GM19240 (cell line): ENCODE measurements around the gene DNAJC11.

Experiments
- DNase-seq: peaks from one replicate; pipeline ENCODE4 v3.0.0; 2011; ENCODE audit warnings: low spot score; ENCODE audit not compliant: insufficient read length

DNAJC11 gene

GRCh38 chr1:6625584-6626149 is 75.9 kb downstream of the DNAJC11 start:
- DNase-seq = peak; percentile 43

DNA sequence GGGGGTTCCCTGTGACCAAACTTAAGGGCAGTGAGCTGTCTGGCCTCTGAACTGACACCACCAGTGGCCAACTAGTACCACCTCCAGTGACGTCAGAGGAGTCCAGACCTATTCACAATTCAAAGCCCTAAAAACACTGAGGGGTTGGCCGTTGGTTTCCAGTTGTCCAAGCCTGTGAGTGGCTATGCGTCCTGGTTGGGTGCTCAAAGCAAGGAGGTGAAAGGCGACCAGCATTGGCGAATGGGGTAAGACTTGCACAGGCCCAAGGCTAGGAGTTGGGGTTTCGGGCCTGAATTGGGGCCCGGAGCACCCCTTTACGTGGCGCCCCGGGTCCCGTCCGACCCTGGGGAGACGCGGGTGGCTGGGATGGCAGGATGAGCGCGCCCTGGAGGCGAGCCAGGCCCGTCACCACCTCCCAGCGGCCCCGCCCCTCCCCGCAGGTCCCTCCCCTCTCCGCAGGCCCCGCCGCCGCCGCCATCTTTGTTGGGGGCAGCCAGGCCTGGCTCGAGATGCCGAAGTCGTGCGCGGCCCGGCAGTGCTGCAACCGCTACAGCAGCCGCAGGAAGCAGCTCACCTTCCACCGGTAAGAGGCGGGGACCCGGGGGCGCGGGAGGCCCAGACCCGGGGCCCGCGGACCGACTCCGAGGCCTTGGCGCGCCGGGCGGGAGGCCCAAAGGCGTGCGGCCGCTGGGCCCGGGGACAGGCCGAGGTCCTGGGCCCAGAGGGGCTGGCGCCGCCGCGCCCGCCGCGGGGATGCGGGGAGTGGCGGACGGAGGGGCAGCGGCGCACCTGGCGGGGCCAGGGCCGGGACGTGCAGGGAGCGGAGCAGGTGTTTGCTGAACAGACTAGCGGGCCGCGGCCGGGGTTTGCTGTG is 76.7 kb downstream of the DNAJC11 start, which contains the start of gene THAP3:
Gene THAP3, plus strand, starts transcription at position 159 of the 874 bp plus-strand sequence. Its CDS starts 351 bp downstream, at position 510.
- DNase-seq = peak; percentile 94

DNA sequence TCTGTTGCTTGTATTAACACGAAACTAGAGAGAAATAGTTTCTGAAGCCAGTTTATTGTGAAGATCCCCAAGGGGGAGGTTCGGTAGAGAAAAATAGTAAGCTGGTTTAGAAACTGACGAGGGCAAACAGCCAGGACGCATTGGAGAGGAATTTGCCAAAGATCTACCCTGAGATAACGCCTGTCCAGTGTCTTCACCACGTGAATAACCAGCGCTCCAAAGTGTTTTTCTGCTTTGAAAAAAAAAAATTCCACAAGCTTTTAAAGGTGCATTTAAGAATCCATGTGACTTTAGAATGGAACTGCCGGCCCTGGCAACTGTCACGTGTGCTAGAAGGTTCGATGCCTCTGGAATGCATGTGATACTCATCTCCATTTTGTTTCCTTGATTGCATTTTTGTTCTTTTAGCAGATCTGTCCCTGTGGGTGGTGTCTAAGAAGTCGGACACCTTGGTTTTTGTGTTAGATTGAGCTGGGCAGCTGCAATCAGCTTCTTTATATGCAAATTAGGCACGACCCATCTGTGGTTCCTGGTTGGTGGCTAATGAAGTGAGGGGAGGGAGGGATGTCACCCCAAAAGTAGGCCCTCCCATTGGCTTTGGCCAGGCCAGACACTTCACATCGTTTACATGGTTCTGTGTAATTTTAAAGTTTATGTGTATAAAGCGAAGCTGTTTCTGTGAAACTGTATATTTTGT is 78.2 kb downstream of the DNAJC11 start:
- no peak for DNase-seq

DNA sequence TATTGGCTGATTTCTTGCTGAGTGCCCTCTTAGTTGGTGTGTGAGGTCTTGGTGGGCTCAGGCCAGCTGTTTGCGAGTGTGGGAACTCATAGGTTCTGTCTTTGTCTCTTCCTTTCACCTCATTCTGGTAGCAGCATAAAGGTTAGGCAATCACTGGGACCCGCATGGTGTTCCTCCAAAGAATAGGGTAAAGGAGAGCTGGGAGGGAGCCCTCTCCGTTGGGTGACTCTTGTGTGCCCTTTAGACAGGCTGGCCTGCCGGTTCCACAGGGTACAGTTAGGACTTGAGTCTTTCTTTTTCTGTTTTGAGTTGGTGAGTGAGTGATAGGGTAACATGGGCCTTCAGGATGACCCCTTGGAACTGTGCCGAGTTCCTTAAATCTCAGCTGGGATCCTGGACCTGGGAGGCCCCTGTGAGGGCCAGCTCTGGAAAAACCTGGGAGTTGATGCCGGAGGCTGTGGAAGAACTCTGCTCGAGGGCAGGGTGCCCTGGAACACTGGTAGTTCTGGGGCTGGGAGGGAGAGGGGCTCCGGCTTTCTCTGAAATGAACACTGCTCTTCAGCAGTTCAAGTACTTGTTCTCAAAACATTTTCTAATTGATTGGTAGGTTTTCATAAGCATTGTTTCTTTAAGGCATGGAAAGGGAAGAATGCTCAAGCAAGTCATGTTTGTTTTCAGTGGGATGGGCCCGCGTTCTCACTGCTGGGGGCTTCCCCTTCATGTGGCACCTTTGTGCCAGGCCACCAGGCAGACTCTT is 79.0 kb downstream of the DNAJC11 start:
- no peak for DNase-seq

- DNase-seq = no peak
Measured at GRCh38 chr1:6621429-6622391, 79.9 kb downstream of the DNAJC11 start.

- no peak for DNase-seq
Measured at GRCh38 chr1:6619045-6619444, 82.6 kb downstream of the DNAJC11 start.

- DNase-seq = no peak
Measured at GRCh38 chr1:6614929-6615785, 86.5 kb downstream of the DNAJC11 start.

- DNase-seq = peak; percentile 52
Measured at GRCh38 chr1:6614019-6614928, 87.3 kb downstream of the DNAJC11 start.

- DNase-seq = peak; percentile 97
Measured at GRCh38 chr1:6613361-6614018, 88.1 kb downstream of the DNAJC11 start, which contains the start of gene PHF13. Gene PHF13, plus strand, starts transcription at chr1:6613731. Its CDS starts 336 bp downstream, at chr1:6614067.

- DNase-seq = no peak
Measured at GRCh38 chr1:6612641-6613360, 88.8 kb downstream of the DNAJC11 start.

DNA sequence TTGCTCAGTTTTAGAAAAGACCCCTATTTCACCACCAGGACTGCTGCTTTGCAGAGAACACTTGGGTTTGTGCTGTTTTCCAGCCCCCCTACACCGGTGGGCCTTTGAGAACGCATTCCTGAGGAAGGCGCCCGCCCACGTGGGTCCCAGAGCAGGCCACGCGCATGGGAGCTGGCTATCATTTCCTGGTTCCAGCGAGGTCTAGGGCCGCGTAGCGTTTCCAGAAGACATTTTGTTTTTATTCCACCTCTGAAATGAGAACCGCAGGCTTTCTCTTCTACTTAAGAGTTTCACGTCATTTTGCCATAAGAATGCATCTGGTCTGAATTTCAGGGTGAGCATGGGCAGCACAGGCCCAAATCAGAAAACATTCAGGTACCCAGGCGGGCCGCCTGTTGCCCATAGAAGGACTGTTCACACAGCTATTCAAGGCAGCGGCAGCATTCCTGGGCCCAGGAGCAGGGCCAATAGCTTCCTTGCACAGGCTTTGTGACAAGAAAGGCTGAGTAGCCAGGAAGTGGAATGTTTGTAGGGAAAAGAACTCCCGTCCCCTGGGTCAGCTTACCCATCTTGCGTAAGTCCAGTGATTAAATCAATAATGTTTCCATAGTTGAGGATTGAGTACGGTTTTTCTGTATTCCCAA is 97.6 kb downstream of the DNAJC11 start:
- DNase-seq = no peak

GRCh38 chr1:6603238-6603914 is 98.2 kb downstream of the DNAJC11 start:
- DNase-seq = no peak

- DNase-seq = peak; percentile 71
Measured at GRCh38 chr1:6602669-6603237, 98.9 kb downstream of the DNAJC11 start, which contains the start of gene KLHL21. Gene KLHL21, minus strand, starts transcription at chr1:6602869. Its CDS starts 52 bp downstream, at chr1:6602817.

DNA sequence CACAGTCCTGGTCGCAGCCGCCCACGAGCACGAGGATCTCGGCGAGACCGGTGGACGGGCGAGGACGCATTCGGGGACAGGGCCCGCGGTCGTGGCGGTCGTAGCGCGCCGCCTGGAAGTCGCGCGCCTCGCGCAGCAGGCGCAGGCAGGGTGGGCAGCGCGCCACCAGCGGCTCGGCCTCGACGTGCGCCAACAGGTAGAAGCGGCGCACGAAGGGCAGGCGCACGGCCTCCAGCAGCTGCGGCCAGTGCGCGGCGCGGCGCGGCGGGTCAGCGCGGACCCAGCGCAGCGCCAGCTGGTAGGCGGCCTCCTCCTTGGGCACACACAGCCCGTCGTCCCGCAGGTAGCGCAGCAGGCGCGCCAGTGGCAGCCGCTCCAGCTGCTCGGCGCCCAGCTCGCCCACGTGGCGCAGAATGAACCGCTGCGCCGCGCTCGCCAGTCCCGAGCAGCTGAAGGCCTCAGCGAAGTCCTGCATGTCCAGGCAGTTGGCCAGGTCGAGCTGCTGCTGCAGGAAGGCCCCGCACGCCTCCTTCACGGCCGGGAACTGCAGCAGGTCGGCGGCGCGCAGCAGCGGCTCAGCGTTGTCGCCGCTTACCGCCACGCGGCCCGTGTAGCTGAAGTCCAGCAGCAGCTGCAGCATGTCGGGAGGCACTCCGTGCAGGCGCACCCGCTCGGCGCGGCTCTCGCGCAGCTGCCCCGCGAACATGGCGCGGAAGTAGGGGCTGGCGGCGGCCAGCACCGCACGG is 99.5 kb downstream of the DNAJC11 start:
- no peak for DNase-seq
